Fibroblast of the aortic adventitia (primary cell): ENCODE measurements around the gene UBE2L6. TPM values are rescaled to one million over a fixed set of nuclear protein-coding genes. Genes with fewer than 3 reads are reported as not detected.
A peak's percentile ranks its signal among the peaks of the same experiment; 100 is the strongest.

ENCODE experiments used
- DNase-seq: peaks from one replicate; pipeline ENCODE4 v3.0.0-alpha.2; 2010; ENCODE audit warnings: low read depth
- H3K4me3 ChIP-seq: 2 replicates; pipeline ENCODE4 v1.5.1; 2011; ENCODE audit warnings: low read depth, mild to moderate bottlenecking, control low read depth, low read length, moderate library complexity
- CTCF ChIP-seq: IDR thresholded peaks from 2 replicates; pipeline ENCODE4 v1.5.1; 2011; ENCODE audit warnings: mild to moderate bottlenecking, low read length, control low read depth, inconsistent platforms; ENCODE audit not compliant: insufficient read depth
- total RNA-seq: library from RNA; depleted of rRNA; stranded (reverse); fragments of >200 nt; gene quantifications from 2 replicates; pipeline ENCODE4 v1.2.3, GENCODE V29; 2012; ENCODE audit warnings: low replicate concordance

The UBE2L6 gene
- 30.6 and 41.1 TPM in 2 replicates for total RNA-seq

- peak within 1 kb of the TSS; percentile 92 for H3K4me3 ChIP-seq
- DNase-seq, result peak; percentile 3
- TF ChIP-seq CTCF, result peak; percentile 35
Observed at GRCh38 chr11:57567515-57568329, at the start of gene UBE2L6. Gene UBE2L6, minus strand, starts transcription at chr11:57567672. Its CDS starts 61 bp downstream, at chr11:57567611.

GRCh38 chr11:57616595-57616994 is 49.1 kb upstream of the UBE2L6 start:
- no peak overlapping the region for H3K4me3 ChIP-seq
- TF ChIP-seq CTCF, result no peak
- DNase-seq, result no peak

- TF ChIP-seq CTCF, result no peak
- DNase-seq, result no peak
Observed at GRCh38 chr11:57615308-57615707, 47.8 kb upstream of the UBE2L6 start.

GRCh38 chr11:57614234-57614772 is 46.8 kb upstream of the UBE2L6 start:
- no peak for DNase-seq
- TF ChIP-seq CTCF, result no peak
- H3K4me3 ChIP-seq, result no peak overlapping the region

More at GRCh38 chr11:57615308-57615707, 47.8 kb upstream of the UBE2L6 start:
- no peak overlapping the region for H3K4me3 ChIP-seq

- DNase-seq, result no peak
- no peak overlapping the region for H3K4me3 ChIP-seq
- no peak for TF ChIP-seq CTCF
Observed at GRCh38 chr11:57610170-57610569, 42.7 kb upstream of the UBE2L6 start.

- no peak for DNase-seq
- no peak overlapping the region for H3K4me3 ChIP-seq
- TF ChIP-seq CTCF, result no peak
Observed at GRCh38 chr11:57605028-57605420, 37.6 kb upstream of the UBE2L6 start.
